HG02588 (cell line): ENCODE data around the gene CTSH.

Experiments
- ATAC-seq: cut with Tn5 transposase; IDR thresholded peaks from one replicate; pipeline ENCODE4 v1.9.1; 2021; ENCODE audit warnings: mild to moderate bottlenecking, moderate library complexity; ENCODE audit not compliant: unreplicated experiment

Gene CTSH

GRCh38 chr15:78978601-78979179 lies 33.8 kb upstream of the CTSH start:
- no peak for ATAC-seq

- ATAC-seq = peak; percentile 27
Observed at GRCh38 chr15:78977591-78978347, 32.9 kb upstream of the CTSH start.

GRCh38 chr15:78977091-78977571 lies 32.3 kb upstream of the CTSH start:
- ATAC-seq = peak; percentile 64

GRCh38 chr15:78976691-78977090 lies 31.8 kb upstream of the CTSH start:
- no peak for ATAC-seq

- no peak for ATAC-seq
Observed at GRCh38 chr15:78974272-78974918, 29.5 kb upstream of the CTSH start.

GRCh38 chr15:78969687-78970349 lies 25.0 kb upstream of the CTSH start:
- no peak for ATAC-seq

- no peak for ATAC-seq
Observed at GRCh38 chr15:78968539-78969271, 23.9 kb upstream of the CTSH start.

- no peak for ATAC-seq
Observed at GRCh38 chr15:78968114-78968513, 23.3 kb upstream of the CTSH start.

- ATAC-seq = no peak
Observed at GRCh38 chr15:78960308-78960707, 15.5 kb upstream of the CTSH start.

- ATAC-seq = no peak
Observed at GRCh38 chr15:78959360-78959759, 14.5 kb upstream of the CTSH start.

- no peak for ATAC-seq
Observed at GRCh38 chr15:78957416-78958093, 12.7 kb upstream of the CTSH start.

- ATAC-seq = no peak
Observed at GRCh38 chr15:78956937-78957336, 12.1 kb upstream of the CTSH start.

- no peak for ATAC-seq
Observed at GRCh38 chr15:78955355-78955754, 10.5 kb upstream of the CTSH start.

GRCh38 chr15:78951841-78952238 lies 7.0 kb upstream of the CTSH start:
- no peak for ATAC-seq

GRCh38 chr15:78950902-78951840 lies 6.3 kb upstream of the CTSH start:
- ATAC-seq = no peak

- ATAC-seq = no peak
Observed at GRCh38 chr15:78950343-78950742, 5.5 kb upstream of the CTSH start.

- ATAC-seq = no peak
Observed at GRCh38 chr15:78949461-78949860, 4.6 kb upstream of the CTSH start.

GRCh38 chr15:78947506-78947905 lies 2.7 kb upstream of the CTSH start:
- ATAC-seq = no peak

- ATAC-seq = no peak
Observed at GRCh38 chr15:78946493-78946892, 1.6 kb upstream of the CTSH start.
